Kidney epithelial cell (primary cell): ENCODE data around the gene SS18L1. TPM values are rescaled to one million over a fixed set of nuclear protein-coding genes. Genes with fewer than 3 reads are reported as not detected.

Source experiments
- DNase-seq: peaks from one replicate; pipeline ENCODE4 v3.0.0-alpha.2; 2010; ENCODE audit warnings: low read depth
- H3K27me3 ChIP-seq: 2 replicates; pipeline ENCODE4 v1.6.0; 2011; ENCODE audit warnings: low read length; ENCODE audit not compliant: control insufficient read depth, insufficient read depth
- H3K36me3 ChIP-seq: 2 replicates; pipeline ENCODE4 v1.5.1; 2011; ENCODE audit warnings: low read length; ENCODE audit not compliant: control insufficient read depth, insufficient read depth
- H3K4me3 ChIP-seq: 2 replicates; pipeline ENCODE4 v1.5.1; 2011; ENCODE audit warnings: low read depth, mild to moderate bottlenecking, control low read depth, low read length
- CTCF ChIP-seq: IDR thresholded peaks from 2 replicates; pipeline ENCODE4 v1.5.1; 2011; ENCODE audit warnings: mild to moderate bottlenecking, moderate library complexity, low read length, control low read depth, inconsistent platforms; ENCODE audit not compliant: insufficient read depth, poor library complexity, severe bottlenecking
- total RNA-seq: library from RNA; depleted of rRNA; stranded (reverse); fragments of >200 nt; gene quantifications from 2 replicates; pipeline ENCODE4 v1.2.3, GENCODE V29; 2015

Gene SS18L1
- total RNA-seq, 1 donor from 2014 or later, result 15.9 TPM

- no peak for DNase-seq
- Histone ChIP-seq H3K36me3 (no peaks in the 10 kb centered on the region), H3K27me3 (no peaks in the 10 kb centered on the region), H3K4me3 (no peak overlapping the region)
- TF ChIP-seq CTCF, result no peak
These were observed 19.4 kb downstream of the SS18L1 start for GRCh38 chr20:62162765-62163484.

GRCh38 chr20:62163485-62163865 is 19.9 kb downstream of the SS18L1 start:
- H3K27me3 ChIP-seq, result no peaks in the 10 kb centered on the region
- DNase-seq, result no peak
- no peak overlapping the region for H3K4me3 ChIP-seq
- TF ChIP-seq CTCF, result no peak
- no peaks in the 10 kb centered on the region for H3K36me3 ChIP-seq

- H3K27me3 ChIP-seq, result no peaks in the 10 kb centered on the region
- DNase-seq, result no peak
- H3K4me3 ChIP-seq, result no peak overlapping the region
- H3K36me3 ChIP-seq, result no peaks in the 10 kb centered on the region
- TF ChIP-seq CTCF, result no peak
These were observed 20.6 kb downstream of the SS18L1 start for GRCh38 chr20:62163986-62164762.

GRCh38 chr20:62164879-62165761 is 21.6 kb downstream of the SS18L1 start:
- no peak overlapping the region for H3K4me3 ChIP-seq
- H3K27me3 ChIP-seq, result no peaks in the 10 kb centered on the region
- no peak for TF ChIP-seq CTCF
- DNase-seq, result no peak
- no peaks in the 10 kb centered on the region for H3K36me3 ChIP-seq

- Histone ChIP-seq H3K36me3 (no peaks in the 10 kb centered on the region), H3K4me3 (no peak overlapping the region), H3K27me3 (no peaks in the 10 kb centered on the region)
- DNase-seq, result no peak
- TF ChIP-seq CTCF, result no peak
These were observed 22.3 kb downstream of the SS18L1 start for GRCh38 chr20:62165762-62166399.
